CD4-positive, CD25-positive, alpha-beta regulatory T cell (primary cell): ENCODE data around the gene NEURL2. TPM values are rescaled to one million over a fixed set of nuclear protein-coding genes. Genes with fewer than 3 reads are reported as not detected.
"Not testable (repeated sequence)": the region's sequence is repeated elsewhere in the genome, so short reads cannot be mapped to it uniquely, and the experiment has no call there.

ENCODE experiments used
- ATAC-seq, 2 donors: fragments of 150-1000 bp; cut with Tn5 transposase; one replicate each; pipeline ENCODE4 v1.10.0; 2021; ENCODE audit warnings: low read depth in 2 of 2, moderate number of reproducible peaks in 2 of 2, moderate library complexity in 1 of 2
- DNase-seq, 3 donors: peaks; one replicate each; pipeline versions ENCODE4 v3.0.0 to v3.0.0-alpha.2; 2012 to 2022; ENCODE audit warnings: mixed read lengths in 1 of 3
- H3K27ac ChIP-seq: one replicate; pipeline ENCODE4 v1.7.0; 2013; ENCODE audit warnings: mild to moderate bottlenecking, low read length; ENCODE audit not compliant: insufficient read depth, poor library complexity, severe bottlenecking
- H3K27me3 ChIP-seq: one replicate; pipeline ENCODE4 v1.7.0; 2013; ENCODE audit warnings: low read length; ENCODE audit not compliant: control insufficient read depth, insufficient read depth
- H3K36me3 ChIP-seq: one replicate; pipeline ENCODE4 v1.7.0; 2013; ENCODE audit warnings: mild to moderate bottlenecking, low read length, moderate library complexity; ENCODE audit not compliant: control insufficient read depth, insufficient read depth
- H3K4me1 ChIP-seq: 2 replicates; pipeline ENCODE4 v1.7.0; 2013; ENCODE audit warnings: mild to moderate bottlenecking, low read length; ENCODE audit not compliant: insufficient read depth, control insufficient read depth, poor library complexity, severe bottlenecking
- H3K4me3 ChIP-seq: one replicate; pipeline ENCODE4 v1.7.0; 2013; ENCODE audit warnings: low read depth, mild to moderate bottlenecking, low read length, moderate library complexity
- H3K9me3 ChIP-seq, 2 experiments: 1 replicate in 1 of 2; 2 replicates in 1 of 2; pipeline ENCODE4 v1.7.0; 2013; ENCODE audit warnings: low read length in 2 of 2, mild to moderate bottlenecking in 1 of 2, moderate library complexity in 1 of 2; ENCODE audit not compliant: control insufficient read depth in 2 of 2
- H3K27ac Mint-ChIP-seq, 3 donors: one replicate each; pipeline ENCODE4 v1.8.0; 2020 to 2022; ENCODE audit warnings: mild to moderate bottlenecking in 3 of 3, mixed read lengths in 3 of 3, moderate library complexity in 2 of 3
- H3K27me3 Mint-ChIP-seq: one replicate; pipeline ENCODE4 v1.8.0; 2022; ENCODE audit warnings: mild to moderate bottlenecking, mixed read lengths
- H3K36me3 Mint-ChIP-seq: one replicate; pipeline ENCODE4 v1.8.0; 2020; ENCODE audit warnings: mixed read lengths
- H3K4me1 Mint-ChIP-seq, 4 donors: one replicate each; pipeline ENCODE4 v1.8.0; 2020 to 2022; ENCODE audit warnings: mixed read lengths in 4 of 4, mild to moderate bottlenecking in 1 of 4
- H3K4me3 Mint-ChIP-seq, 4 donors: one replicate each; pipeline ENCODE4 v1.8.0; 2020 to 2022; ENCODE audit warnings: mild to moderate bottlenecking in 4 of 4, mixed read lengths in 4 of 4, moderate library complexity in 3 of 4
- H3K9me3 Mint-ChIP-seq, 7 donors: one replicate each; pipeline ENCODE4 v1.8.0; 2020 to 2022; ENCODE audit warnings: mixed read lengths in 7 of 7, mild to moderate bottlenecking in 3 of 7, moderate library complexity in 2 of 7
- polyA plus RNA-seq, 4 donors: library from polyadenylated mRNA; unstranded; fragments of 300-500 nt; fragmentation: Illumina TruSeq; gene quantifications; one replicate each; pipeline ENCODE4 v1.2.3, GENCODE V29; 2021
- total RNA-seq: library from RNA; stranded (reverse); gene quantifications from one replicate; pipeline ENCODE4 v1.2.3, GENCODE V29; 2022

The NEURL2 gene
- total and polyA plus RNA-seq, 5 donors from 2014 or later, result 0.76 to 3.0 (median 2.4) TPM

DNA sequence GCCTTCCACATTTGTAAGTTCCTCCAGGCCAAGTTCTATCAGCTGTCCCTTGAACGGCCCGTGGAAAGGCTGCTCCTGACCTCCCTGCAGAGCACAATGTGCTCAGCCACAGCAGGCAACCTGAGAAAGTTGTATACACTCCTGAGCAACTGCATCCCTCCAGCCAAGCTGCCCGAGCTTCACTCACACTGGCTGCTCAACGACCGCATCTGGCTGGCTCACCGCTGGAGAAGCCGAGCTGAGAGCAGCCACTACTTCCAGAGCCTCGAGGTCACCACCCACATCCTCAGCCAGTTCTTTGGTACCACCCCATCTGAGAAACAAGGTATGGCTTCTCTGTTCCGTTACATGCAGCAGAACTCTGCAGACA, 7.9 kb downstream of the NEURL2 start:
- ATAC-seq, result no peak
- peaks cover 22 to 51% (median 29%) of the 10 kb centered on the region in 4 donors for H3K4me1 Mint-ChIP-seq
- DNase-seq, result no peak
- Histone ChIP-seq H3K4me3 (no peak overlapping the region), H3K27me3 (no peaks in the 10 kb centered on the region), H3K9me3 (no peaks in the 10 kb centered on the region), H3K36me3 (peaks cover 17% of the 10 kb centered on the region), H3K4me1 (peaks cover 35% of the 10 kb centered on the region), H3K27ac (no peak overlapping the region)
- H3K36me3 Mint-ChIP-seq, result peaks cover 18% of the 10 kb centered on the region
- H3K4me3 Mint-ChIP-seq, result peak overlapping the region; percentile 51 to 87 (median 59)
- no peaks in the 10 kb centered on the region for H3K9me3 Mint-ChIP-seq
- H3K27ac Mint-ChIP-seq, result peak overlapping the region in 1 of 3 donors; percentile 32
- H3K27me3 Mint-ChIP-seq, result no peaks in the 10 kb centered on the region

DNA sequence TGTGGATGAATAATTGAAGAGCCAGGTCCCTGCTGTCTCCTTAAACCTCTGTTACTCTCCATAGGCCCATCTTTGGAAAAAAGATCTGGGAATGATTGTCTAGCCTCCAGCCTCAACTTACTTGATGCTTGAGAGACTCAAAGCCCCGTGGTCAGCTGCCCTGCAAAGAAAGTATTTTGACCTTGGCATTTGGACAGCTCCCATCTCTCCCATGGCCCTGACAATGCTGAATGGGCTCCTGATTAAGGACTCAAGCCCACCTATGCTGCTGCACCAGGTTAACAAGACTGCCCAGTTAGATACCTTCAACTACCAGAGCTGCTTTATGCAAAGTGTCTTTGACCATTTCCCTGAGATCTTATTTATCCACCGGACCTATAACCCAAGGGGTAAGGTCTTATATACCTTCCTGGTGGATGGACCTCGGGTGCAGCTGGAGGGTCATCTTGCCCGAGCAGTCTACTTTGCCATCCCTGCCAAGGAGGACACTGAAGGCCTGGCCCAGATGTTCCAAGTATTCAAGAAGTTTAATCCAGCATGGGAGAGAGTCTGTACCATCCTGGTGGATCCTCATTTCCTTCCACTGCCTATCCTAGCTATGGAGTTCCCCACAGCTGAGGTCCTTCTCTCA, 8.4 kb downstream of the NEURL2 start:
- Mint-ChIP-seq H3K4me1 (peaks cover 22 to 49% (median 28%) of the 10 kb centered on the region in 4 donors), H3K36me3 (peaks cover 15% of the 10 kb centered on the region), H3K27ac (no peak overlapping the region), H3K4me3 (peak overlapping the region; percentile 77 to 87 (median 85)), H3K27me3 (no peaks in the 10 kb centered on the region), H3K9me3 (no peaks in the 10 kb centered on the region)
- H3K9me3 ChIP-seq, result no peaks in the 10 kb centered on the region
- no peak overlapping the region for H3K27ac ChIP-seq
- H3K4me1 ChIP-seq, result peaks cover 35% of the 10 kb centered on the region
- H3K27me3 ChIP-seq, result no peaks in the 10 kb centered on the region
- ATAC-seq, result no peak
- DNase-seq, result no peak
- H3K36me3 ChIP-seq, result peaks cover 22% of the 10 kb centered on the region
- H3K4me3 ChIP-seq, result peak overlapping the region; percentile 34

DNA sequence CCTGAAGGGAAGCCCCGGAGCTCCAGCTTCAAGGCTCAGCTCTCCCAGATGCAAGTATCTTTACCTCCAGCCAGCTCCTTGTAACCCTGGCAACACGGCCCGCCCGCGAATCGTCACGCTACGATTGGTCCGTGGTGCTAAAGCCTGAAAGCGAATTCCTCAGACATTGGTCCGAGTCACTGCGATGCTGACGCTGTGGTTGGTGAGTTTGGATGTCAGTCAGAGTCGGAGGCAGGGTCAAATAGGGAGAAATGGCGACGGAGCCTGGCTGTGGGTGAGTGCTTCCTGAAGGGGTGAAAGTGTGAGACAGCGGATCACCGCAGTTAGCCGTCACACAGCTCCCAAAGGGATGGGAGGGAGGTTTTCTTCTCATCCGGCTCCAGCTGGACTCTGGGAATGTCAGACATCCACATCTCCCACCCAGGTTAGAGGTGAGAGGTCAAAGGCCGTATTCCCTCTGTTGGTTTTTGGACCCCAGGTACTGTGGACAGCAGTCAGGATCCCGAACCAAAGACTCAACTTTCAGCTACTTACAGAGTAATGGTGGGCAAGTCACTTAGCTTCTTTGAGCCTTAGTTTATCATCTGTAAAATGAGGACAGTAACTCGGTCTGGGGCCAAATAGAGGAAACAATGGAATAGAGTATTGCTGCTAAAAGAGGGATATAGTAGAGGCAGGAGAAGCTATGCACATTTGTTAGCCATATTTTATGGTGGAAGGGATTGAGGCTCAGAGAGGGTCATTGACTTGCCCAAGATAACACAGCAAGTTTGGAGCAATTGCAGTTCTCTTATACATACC, 9.8 kb downstream of the NEURL2 start, which contains the start of gene ZSWIM1:
Gene ZSWIM1, plus strand, starts transcription at position 240 of the 801 bp plus-strand sequence. CDS start 1,366 bp downstream, outside the sequence.
- Mint-ChIP-seq H3K27me3 (no peaks in the 10 kb centered on the region), H3K9me3 (no peaks in the 10 kb centered on the region), H3K27ac (peak within 1 kb of the TSS; percentile 96 to 98 (median 97)), H3K4me1 (peaks cover 22 to 42% (median 27%) of the 10 kb centered on the region in 4 donors), H3K36me3 (peaks cover 13% of the 10 kb centered on the region), H3K4me3 (peak within 1 kb of the TSS; percentile 87 to 95 (median 90))
- Histone ChIP-seq H3K27me3 (no peaks in the 10 kb centered on the region), H3K4me3 (peak within 1 kb of the TSS; percentile 99), H3K36me3 (peaks cover 29% of the 10 kb centered on the region), H3K4me1 (peaks cover 35% of the 10 kb centered on the region), H3K27ac (peak within 1 kb of the TSS; percentile 81), H3K9me3 (no peaks in the 10 kb centered on the region)
- DNase-seq (peak; percentile 98 to 99 (median 99)), ATAC-seq (peak; percentile 97 to 98)

DNA sequence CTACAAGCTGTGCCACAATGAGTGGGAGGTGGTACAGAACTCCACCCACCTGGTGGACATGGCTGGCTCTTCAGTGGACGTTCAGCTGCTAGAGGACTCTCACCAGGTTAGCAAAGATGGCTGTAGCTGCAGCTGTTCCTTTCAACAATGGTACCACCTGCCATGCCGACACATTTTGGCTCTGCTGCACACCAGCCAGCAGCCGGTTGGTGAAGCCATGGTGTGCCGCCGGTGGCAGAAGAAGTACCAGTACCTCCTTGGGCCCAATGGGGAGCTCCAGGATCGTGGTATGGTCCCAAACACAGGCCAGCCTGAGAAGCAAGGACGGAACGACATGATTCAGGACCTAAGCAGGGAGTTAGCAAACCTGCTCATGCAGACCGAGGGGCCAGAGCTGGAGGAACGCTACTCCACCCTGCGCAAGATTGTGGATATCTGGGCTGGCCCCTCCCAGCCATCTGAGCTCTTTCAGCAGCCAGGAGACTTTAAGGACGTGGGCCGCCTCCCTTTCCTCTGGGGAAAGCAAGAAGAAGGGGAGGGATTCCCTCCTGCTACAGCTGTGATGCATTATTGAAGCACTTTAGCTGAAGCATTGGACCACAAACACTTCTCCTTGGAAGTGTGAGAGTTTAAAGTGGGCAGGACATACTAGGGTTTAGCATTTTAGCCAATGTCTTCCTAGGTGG, 12.8 kb downstream of the NEURL2 start:
- no peak overlapping the region for H3K27ac ChIP-seq
- no peak for DNase-seq
- no peak overlapping the region for H3K27ac Mint-ChIP-seq
- peaks cover 13% of the 10 kb centered on the region for H3K4me1 ChIP-seq
- H3K36me3 ChIP-seq, result peaks cover 21% of the 10 kb centered on the region
- H3K27me3 Mint-ChIP-seq, result no peaks in the 10 kb centered on the region
- H3K27me3 ChIP-seq, result no peaks in the 10 kb centered on the region
- peaks cover 8% of the 10 kb centered on the region for H3K36me3 Mint-ChIP-seq
- H3K9me3 ChIP-seq, result no peaks in the 10 kb centered on the region
- H3K4me3 Mint-ChIP-seq, result no peak overlapping the region
- peaks cover 17 to 24% (median 22%) of the 10 kb centered on the region in 4 donors for H3K4me1 Mint-ChIP-seq
- H3K4me3 ChIP-seq, result no peak overlapping the region
- ATAC-seq, result no peak
- no peaks in the 10 kb centered on the region for H3K9me3 Mint-ChIP-seq

DNA sequence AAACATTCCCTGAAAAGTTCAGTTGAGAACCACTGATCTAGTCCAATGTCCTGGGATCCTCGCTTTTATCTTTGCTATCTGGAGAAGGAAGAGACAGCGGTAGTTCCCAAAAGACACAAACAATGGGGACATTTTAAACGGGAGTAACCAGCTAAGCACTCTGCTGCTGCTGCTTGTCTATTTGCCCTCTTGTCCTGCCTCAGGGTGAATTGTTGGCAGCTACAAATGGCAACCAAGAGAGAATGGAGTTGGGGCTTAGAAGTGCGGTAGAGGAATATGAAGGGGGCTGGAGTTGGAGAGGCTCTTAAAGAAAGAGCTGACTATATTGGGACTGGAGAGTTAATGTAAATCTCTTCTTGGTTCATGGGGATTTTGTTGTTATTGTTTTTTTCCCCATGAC, 16.4 kb downstream of the NEURL2 start:
- peaks cover 0 to 9% (median 1%) of the 10 kb centered on the region in 4 donors for H3K4me1 Mint-ChIP-seq
- ATAC-seq, result no peak

DNA sequence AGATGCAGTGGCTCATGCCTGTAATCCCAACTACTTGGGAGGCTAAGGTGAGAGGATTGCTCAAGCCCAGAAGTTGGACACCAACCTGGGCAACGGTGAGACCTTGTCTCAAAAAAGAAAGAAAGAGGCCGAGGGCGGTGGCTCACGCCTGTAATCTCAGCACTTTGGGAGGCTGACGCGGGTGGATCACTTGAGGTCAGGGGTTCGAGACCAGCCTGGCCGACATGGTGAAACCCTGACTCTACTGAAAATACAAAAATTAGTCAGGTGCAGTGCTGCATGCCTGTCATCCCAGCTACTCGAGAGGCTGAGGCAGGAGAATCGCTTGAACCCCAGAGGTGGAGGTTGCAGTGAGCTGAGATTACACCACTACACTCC, 16.9 kb downstream of the NEURL2 start:
- not testable (repeated sequence) for H3K4me1 ChIP-seq, H3K4me3 ChIP-seq, ATAC-seq, H3K27ac Mint-ChIP-seq, H3K9me3 Mint-ChIP-seq, H3K27me3 Mint-ChIP-seq, DNase-seq, H3K36me3 Mint-ChIP-seq, H3K27ac ChIP-seq, H3K9me3 ChIP-seq, H3K4me1 Mint-ChIP-seq, H3K27me3 ChIP-seq, H3K4me3 Mint-ChIP-seq
- peaks cover 14% of the 10 kb centered on the region for H3K36me3 ChIP-seq

More for the DNA sequence above, 16.4 kb downstream of the NEURL2 start:
- H3K4me3 Mint-ChIP-seq, result no peak overlapping the region
- Histone ChIP-seq H3K27ac (no peak overlapping the region), H3K4me3 (no peak overlapping the region), H3K27me3 (no peaks in the 10 kb centered on the region), H3K9me3 (no peaks in the 10 kb centered on the region), H3K36me3 (peaks cover 14% of the 10 kb centered on the region), H3K4me1 (no peaks in the 10 kb centered on the region)
- no peak overlapping the region for H3K27ac Mint-ChIP-seq
- H3K36me3 Mint-ChIP-seq, result no peaks in the 10 kb centered on the region
- DNase-seq, result no peak
- H3K9me3 Mint-ChIP-seq, result no peaks in the 10 kb centered on the region
- H3K27me3 Mint-ChIP-seq, result no peaks in the 10 kb centered on the region

DNA sequence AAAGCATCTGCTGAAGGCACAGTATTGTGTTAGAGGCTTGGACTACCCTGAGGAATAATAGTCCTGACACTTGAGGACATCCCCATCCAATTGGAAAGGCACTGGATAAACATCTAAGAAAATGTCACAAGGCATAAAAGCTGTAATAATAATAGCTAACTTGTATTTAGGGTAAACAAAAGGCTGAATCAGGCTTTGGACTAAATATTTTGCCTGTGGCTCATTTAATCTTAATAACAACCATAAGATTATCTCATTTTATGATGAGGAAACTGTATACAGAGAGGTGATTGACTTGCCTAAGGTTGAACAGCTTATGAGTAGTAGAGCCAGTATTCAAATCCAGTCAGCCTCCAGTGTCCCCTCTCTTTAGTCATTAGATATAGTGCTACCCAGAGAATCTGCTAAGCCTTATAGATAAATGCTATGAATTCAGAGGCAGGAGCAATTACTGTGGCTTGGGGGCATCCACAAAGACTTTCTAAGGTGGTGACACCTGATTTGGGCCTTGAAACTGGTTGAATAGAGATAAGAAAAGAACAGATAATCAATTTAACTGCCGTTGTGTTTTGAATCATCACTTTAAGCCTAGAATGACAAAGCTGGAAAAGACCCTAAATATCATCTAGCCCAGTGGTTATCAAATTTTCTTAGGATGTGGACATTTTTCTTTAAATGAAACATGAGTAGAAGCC, 17.5 kb downstream of the NEURL2 start:
- Mint-ChIP-seq H3K9me3 (no peaks in the 10 kb centered on the region), H3K36me3 (no peaks in the 10 kb centered on the region), H3K4me1 (peaks cover 0 to 9% (median 1%) of the 10 kb centered on the region in 4 donors), H3K27ac (no peak overlapping the region), H3K27me3 (no peaks in the 10 kb centered on the region), H3K4me3 (no peak overlapping the region)
- H3K27ac ChIP-seq, result no peak overlapping the region
- no peak for DNase-seq
- ATAC-seq, result no peak
- no peaks in the 10 kb centered on the region for H3K27me3 ChIP-seq
- no peak overlapping the region for H3K4me3 ChIP-seq
- peaks cover 14% of the 10 kb centered on the region for H3K36me3 ChIP-seq
- no peaks in the 10 kb centered on the region for H3K9me3 ChIP-seq
- no peaks in the 10 kb centered on the region for H3K4me1 ChIP-seq
